GM10248 (cell line): ENCODE results near the gene ZNF595.
A peak's percentile ranks its signal among the peaks of the same experiment; 100 is the strongest.
"Not testable (repeated sequence)": the region's sequence is repeated elsewhere in the genome, so short reads cannot be mapped to it uniquely, and the experiment has no call there.

Experiments
- CTCF ChIA-PET: fragments of 300-600 bp; sonication (Branson Sonifier 250); formaldehyde crosslinking; extraction: SDS; loops from one replicate; lab custom pipeline; 2021; ENCODE audit warnings: antibody characterized with exemption; lab: Yijun Ruan, JAX
- POLR2A ChIA-PET: fragments of 350-650 bp; sonication (Branson Sonifier 250); formaldehyde crosslinking; extraction: SDS; loops from one replicate; lab custom pipeline; 2020; ENCODE audit warnings: antibody characterized with exemption; lab: Yijun Ruan, JAX
- DNase-seq: peaks from one replicate; pipeline ENCODE4 v3.0.0; 2012; ENCODE audit errors: extremely low spot score

ZNF595 gene

DNA sequence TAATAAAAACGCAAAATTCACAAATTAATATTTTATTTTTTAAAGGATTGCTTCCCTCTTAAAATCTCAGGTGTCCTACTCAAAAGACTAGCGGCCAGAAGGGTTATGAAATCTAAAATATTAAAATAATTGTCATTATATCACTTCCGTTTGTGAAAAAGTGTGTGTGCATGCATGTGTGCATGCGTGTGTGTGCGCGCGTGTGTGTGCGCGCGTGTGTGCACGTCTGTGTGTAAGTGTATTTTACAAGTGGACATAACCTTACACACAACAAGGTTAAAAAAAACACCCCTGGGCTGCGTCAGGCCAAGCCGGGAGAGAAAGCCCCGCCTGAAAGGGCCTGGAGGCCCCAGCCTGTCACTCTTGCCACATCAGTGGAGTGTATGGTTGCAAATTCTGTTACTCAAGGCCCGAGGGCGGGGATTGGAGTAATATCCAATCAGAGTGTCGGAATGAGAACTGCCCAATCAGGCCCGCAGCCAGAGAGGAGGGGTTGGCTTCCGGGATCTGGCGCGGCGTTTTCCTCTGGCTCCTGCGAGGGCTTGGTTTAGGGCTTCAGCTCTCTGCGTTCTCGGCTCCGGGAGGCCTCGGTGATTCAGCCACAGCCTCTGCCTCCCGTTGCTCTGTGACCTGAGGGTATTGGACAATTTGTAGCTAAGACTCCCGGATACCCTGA, at the start of gene ZNF595:
Gene ZNF595 (plus strand): TSS at position 518 of the 676 bp plus-strand sequence. CDS start 168 bp downstream, outside the sequence.
- CTCF ChIA-PET: interaction anchor here (1.0 to 2.8 kb wide), 4 partner anchors 10 to 189 kb away, joined by 3 to 8 read pairs (median 4); no protein-coding TSS in a partner anchor
- POLR2A ChIA-PET: not testable (repeated sequence)

DNA sequence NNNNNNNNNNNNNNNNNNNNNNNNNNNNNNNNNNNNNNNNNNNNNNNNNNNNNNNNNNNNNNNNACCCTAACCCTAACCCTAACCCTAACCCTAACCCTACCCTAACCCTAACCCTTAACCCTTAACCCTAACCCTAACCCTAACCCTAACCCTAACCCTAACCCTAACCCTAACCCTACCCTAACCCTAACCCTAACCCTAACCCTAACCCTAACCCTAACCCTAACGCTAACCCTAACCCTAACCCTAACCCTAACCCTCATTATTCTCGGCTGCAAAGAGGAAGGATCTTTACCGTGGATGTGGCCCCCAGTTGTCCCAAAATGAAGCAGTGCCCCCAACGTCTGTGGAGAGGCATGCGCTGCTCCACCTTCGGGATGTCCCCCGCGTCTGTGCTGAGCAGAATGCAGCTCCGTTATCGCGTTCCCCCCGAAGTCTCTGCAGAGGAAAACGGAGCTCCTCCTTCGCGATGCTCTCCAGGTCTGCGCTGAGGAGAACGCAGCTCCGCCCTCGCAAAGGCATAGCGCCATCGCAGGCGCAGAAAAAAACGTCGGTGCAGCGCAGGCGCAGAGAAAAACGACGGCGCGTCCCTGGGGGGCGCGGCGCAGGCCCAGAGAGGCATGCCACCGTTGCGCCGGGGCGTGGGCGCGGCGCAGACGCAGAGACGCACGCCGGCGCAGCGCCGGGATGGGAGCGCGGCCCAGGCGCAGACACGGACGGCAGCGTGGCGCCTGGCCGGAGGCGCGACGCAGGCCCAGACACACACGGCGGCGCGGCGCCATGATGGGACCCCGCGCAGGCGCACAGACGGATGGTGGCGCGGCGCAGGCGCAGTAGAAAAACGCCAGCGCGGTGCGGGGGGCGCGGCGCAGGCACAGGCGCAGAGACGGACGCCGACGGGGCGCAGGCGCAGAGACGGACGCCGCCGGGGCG, 42.9 kb upstream of the ZNF595 start:
- peak; percentile 1 for DNase-seq
- CTCF ChIA-PET, POLR2A ChIA-PET: not testable (repeated sequence)

More for the DNA sequence above, at the start of gene ZNF595:
- not testable (repeated sequence) for DNase-seq

DNA sequence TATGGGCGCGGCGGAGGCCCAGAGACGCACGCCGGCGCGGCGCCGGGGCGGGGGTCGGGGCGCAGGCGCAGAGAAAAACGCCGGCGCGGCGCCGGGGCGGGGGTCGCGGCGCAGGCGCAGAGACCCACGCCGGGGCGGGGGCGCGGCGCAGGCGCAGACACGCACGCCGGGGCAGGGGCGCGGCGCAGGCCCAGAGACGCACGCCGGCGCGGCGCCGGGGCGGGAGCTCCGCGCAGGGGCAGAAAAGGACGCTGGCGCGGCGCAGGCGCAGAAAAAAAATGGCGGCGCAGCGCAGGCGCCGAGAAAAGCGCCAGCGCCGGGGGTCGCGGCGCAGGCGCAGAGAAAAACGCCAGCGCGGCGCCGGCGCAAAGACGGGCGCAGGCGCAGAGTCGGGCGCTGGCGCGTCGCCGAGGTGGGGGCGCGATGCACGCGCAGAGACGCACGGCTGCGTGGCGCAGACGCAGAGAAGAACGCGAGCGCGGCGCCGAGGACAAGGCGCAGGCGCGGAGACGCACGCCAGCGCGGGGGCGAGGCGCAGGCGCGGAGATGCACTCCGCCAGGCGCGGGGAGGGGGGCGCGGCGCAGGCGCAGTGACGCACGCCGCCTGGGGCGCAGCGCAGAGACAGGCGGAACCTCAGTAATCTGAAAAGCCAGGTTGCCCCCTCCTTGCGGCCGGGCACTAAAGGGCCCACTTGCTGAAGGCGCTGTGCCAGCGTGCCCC, 41.9 kb upstream of the ZNF595 start:
- CTCF ChIA-PET, POLR2A ChIA-PET, DNase-seq: not testable (repeated sequence)

DNA sequence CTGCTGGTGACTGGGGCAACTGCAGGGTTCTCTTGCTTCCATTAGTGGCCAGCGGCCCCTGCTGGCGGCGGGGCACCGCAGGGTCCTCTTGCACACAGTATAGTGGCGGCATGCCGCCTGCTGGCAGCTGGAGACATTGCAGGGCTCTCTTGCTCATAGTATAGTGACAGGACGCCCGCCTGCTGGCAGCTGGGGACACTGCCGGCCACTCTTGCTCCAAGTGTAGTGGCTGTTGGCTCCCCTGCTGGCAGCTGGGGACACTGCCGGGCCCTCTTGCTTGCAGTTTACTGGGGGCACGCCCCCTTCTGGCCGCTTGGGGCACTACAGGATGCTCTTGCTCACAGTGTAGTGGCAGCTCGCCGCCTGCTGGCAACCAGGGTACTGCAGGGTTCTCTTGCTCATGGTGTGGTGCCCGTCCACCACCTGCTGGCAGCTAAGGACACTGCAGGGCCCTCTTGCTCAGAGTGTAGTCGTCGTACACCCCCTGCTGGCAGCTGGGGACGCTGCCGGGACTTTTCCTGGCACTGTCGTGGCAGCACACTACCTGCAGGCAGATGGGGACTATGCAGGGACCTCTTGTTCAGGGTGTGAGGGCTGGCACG, 41.2 kb upstream of the ZNF595 start:
- POLR2A ChIA-PET, CTCF ChIA-PET, DNase-seq: not testable (repeated sequence)

DNA sequence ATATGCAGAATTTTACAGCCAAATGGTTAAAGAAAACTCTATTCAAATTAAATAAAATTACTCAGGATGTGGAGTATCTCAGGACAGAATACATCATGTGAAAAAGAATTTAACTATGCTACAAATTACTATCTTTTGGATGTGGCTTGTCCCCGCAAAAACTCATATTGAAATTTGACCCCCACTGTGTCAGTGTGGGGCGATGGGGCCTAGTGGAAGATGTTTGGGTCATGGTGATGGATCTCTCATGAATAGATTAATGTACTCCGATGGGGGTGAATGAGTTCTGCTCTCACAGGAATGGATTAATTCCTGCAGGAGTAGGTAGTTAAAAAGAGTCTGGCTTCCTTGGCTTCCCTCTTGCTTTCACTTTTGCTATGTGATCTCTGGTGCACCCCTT, 35.0 kb upstream of the ZNF595 start:
- CTCF ChIA-PET, DNase-seq: not testable (repeated sequence)

DNA sequence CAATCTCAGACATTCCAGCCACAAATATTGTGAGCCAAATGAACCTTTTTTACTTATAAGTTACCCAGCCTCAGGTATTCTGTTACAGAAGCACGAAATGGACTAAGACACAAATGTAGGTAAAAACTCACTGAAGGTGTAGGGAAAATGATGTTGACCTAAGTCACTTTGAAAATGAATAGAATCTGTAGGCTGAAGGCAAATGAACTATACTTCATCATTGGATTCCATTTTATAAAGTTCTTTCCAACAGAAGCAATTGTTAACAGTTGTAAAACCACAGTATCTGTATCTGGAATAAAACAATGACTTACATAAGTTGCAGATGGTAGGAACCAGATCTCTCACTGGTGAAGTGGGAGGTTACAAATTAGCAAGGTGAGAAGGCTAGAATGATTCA, 34.5 kb upstream of the ZNF595 start:
- POLR2A ChIA-PET, DNase-seq, CTCF ChIA-PET: not testable (repeated sequence)

More for the DNA sequence above, 35.0 kb upstream of the ZNF595 start:
- POLR2A ChIA-PET: not testable (repeated sequence)

DNA sequence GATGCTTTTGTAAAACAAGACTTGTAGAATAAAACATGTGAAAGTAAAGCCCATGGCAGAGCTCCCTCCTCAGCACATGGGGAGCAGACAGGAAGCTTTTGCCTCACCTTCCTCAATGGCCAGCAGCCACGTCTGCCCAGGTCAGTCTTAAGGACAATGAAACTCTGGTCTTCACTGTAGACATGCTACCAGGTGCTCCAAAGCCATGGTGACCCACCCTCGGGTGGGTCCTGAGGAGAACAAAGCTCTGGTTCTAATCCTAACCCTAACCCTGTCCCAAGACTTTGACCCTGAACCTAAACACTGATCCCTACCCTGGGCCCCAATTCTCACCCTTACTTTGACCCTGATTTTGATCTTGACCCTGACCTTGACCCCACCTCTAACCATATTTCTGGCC, 30.2 kb upstream of the ZNF595 start:
- CTCF ChIA-PET, DNase-seq, POLR2A ChIA-PET: not testable (repeated sequence)

DNA sequence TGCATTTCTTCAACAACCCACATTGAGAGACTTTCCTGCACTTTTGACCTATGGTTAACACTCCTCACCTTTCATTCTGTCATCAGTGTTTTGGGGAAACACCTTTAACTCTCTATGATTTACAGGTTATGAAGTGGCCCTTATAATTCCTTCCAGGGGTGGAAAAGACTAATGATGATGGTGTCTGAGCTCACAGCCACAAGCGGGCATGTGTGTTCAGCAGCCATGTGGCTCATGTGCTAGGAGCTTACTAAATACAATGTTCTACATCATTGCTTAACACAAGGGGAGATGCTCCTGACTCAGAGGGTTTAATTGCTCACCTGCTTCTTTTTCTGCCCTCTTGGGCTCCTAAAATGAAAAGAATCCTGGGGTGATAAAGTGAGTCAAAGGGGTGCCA, 28.8 kb upstream of the ZNF595 start:
- CTCF ChIA-PET, POLR2A ChIA-PET, DNase-seq: not testable (repeated sequence)

DNA sequence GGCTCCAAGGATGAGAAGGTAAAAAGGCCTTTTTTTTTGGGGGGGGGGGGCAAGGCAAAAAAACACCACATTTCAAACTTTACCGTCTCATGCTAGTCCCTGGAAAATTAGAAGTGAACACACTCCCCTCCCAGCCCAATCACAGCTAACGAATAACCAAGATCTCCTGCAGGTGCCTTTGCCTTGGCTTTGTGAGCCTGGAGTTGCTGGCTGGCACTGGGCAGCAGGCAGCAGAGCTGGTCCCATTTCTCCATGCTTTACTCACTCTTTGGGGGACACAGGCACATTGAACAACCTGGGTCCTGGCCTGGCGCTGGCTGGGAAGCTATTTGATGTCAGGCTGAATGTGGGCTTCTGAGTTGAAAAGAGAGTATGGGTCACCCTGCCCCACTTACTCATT, 25.6 kb upstream of the ZNF595 start:
- DNase-seq, POLR2A ChIA-PET: not testable (repeated sequence)
- CTCF ChIA-PET: interaction anchor here (2.6 kb wide), 3 partner anchors 16 to 24 kb away, joined by 10 to 18 read pairs (median 17); no protein-coding TSS in a partner anchor

DNA sequence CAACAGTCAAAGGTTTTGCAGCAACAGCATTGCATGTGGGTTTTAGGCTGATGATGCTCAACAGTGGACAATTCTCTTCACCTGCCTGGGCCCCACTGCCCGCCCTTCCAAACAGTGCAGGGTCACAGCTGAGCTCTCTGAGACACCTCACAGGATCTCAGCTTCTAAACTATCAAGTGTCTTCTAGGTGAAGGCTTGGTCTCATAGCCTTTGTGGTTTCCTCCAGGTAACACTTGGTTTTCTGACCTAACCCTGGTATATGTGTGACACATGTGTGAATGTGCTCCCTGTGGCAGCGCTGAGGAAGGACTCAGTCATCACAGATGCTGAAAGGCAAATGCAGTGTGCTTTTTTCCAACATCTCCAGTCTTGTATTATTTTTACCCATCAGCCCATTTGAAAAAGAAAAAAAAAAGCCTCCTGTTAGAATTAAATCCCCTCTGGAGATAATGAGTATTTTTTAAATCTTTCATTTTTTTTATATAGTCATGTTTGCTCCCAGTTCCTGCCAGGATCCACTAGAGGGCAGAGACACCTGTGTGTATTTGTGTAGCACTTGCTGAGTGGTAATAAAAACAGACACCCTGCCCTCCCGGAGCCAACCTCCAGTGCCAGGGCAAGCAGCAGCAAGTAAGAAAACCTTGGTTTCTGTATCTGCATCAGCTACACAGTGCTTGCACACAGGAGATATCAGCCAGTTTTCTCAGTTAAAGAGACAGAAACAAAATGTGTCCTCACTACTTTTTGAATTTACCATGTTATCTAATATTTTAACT, 24.2 kb upstream of the ZNF595 start:
- DNase-seq, POLR2A ChIA-PET: not testable (repeated sequence)
- CTCF ChIA-PET: interaction anchor here (2.6 kb wide), 3 partner anchors 14 to 23 kb away, joined by 10 to 18 read pairs (median 17); no protein-coding TSS in a partner anchor

DNA sequence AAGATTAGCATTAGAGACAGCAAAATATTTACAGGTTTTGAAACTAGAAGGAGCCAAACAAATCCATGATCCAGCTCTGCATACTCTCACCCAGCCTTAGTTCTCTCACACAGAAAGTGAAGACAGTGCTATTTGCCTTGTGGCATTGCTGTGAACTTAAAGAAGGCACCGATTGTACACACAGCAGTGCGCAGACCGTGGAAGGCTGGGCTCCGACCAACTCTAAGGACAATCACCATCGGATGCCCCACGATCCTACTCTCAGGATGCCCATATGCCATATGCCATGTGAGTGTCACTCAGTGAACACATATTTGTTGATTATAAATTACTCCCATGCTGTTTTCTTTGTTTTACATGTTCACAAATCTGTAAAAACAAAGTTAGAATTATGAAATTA, 19.8 kb upstream of the ZNF595 start:
- POLR2A ChIA-PET, CTCF ChIA-PET, DNase-seq: not testable (repeated sequence)

DNA sequence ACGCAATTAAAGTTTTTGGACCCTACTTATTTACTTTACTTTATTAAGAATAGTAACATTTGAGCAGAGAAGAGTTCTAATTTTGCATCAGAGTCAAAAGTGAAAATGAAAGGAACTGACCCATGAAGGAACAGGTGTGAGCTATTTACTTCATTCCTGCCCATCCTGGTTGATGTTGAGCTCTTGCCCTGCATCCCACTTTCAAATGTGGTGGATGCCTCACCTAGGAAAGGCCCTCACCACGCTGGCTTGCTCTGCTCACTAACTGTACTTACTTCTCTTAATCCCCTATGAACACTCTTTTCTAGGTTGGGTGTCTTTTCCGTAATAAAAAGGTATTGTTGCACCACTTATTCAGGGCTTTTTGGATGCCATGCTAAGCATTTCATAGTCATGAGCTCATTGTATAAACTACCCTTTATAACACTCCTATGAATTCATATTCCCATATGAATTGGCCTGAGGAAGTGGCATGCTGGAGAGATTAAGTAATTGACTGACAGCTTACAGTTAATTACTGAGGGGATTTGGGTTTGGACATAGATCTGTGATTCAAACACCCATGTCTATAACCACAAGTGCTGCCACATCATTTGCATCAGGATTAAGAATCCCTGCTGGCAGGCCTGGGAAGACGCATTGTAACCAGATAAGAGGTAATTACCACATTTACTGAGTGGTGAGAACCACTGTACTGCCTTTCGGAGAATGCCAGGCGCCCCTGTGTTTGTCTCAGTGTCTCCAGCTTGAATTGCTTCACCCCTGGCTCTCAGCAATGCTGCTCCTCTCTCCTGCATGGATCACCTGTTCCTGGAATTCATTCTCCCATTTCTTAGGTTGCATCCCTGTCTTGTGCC, 16.3 kb upstream of the ZNF595 start:
- CTCF ChIA-PET: interaction anchor here (1.2 to 3.4 kb wide), 4 partner anchors 9 to 24 kb away, joined by 3 to 13 read pairs (median 8); partner anchors contain the start of gene ZNF595
- POLR2A ChIA-PET, DNase-seq: not testable (repeated sequence)

DNA sequence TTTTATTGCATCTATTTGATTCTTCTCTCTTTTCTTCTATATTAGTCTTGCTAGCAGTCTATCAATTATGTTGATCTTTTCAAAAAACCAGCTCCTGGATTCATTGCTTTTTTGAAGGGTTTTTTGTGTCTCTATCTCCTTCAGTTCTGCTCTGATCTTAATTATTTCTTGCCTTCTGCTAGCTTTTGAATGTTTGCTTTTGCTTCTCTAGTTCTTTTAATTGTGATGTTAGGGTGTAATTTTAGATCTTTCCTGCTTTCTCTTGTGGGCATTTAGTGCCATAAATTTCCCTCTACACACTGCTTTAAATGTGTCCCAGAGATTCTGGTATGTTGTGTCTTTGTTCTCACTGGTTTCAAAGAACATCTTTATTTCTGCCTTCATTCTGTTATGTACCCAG, 14.9 kb upstream of the ZNF595 start:
- POLR2A ChIA-PET, DNase-seq: not testable (repeated sequence)
- CTCF ChIA-PET: interaction anchor here (3.4 kb wide), 1 partner anchor 11 kb away, joined by 13 read pairs; no protein-coding TSS in a partner anchor

DNA sequence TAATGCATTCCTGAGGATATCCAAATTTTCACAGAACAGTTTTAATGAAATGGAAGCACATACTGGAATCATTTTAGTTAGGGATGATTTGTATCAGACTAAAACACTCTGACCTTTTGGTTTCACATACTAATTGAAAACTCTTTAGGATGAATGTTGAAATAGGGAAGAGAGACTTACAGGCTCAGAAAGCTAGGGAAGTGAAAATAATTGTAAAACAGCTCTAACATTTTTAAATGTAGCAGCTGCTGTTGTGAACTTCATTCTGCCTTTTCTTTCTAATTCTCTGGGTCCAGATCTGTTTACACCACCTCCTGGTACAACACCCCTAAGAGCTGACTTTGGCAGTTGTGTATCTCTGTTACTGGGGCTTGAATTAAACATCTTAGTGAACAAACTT, 9.7 kb upstream of the ZNF595 start:
- POLR2A ChIA-PET, DNase-seq: not testable (repeated sequence)
- CTCF ChIA-PET: interaction anchor here (2.2 to 3.7 kb wide), 3 partner anchors 9 to 15 kb away, joined by 8 to 27 read pairs (median 18); partner anchors contain the start of gene ZNF595

DNA sequence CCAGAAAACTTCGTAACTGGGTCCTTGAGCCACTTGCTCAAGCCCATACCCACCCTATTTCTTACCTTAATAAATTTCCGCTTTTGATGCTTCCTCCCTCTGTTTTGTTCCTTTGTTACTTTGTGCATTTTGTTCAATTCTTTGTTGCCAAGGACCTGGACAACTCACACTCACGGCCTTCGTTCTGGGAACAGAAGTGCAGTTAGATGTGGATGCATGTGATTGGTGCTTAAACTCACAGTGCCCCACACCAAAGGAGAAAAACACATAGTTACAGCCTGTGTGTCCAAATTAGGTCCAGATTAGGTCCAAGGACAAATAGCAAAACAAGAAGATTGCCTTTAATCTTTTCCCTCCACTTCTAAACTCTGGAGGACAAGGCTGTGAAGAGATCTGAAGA, 1.9 kb upstream of the ZNF595 start:
- CTCF ChIA-PET: interaction anchor here (1.6 to 2.8 kb wide), 3 partner anchors 8 to 23 kb away, joined by 4 to 10 read pairs (median 8); no protein-coding TSS in a partner anchor
- DNase-seq, POLR2A ChIA-PET: not testable (repeated sequence)
